Fibroblast of villous mesenchyme (primary cell): ENCODE results near the gene PTPRN2. TPM values are rescaled to one million over a fixed set of nuclear protein-coding genes. Genes with fewer than 3 reads are reported as not detected.
"Not testable (repeated sequence)": the region's sequence is repeated elsewhere in the genome, so short reads cannot be mapped to it uniquely, and the experiment has no call there.

ENCODE experiments used
- DNase-seq: peaks from one replicate; pipeline ENCODE4 v3.0.0-alpha.2; 2010; ENCODE audit warnings: low read depth
- H3K4me3 ChIP-seq: 2 replicates; pipeline ENCODE4 v1.5.1; 2011; ENCODE audit warnings: low read depth, mild to moderate bottlenecking, low read length
- CTCF ChIP-seq: IDR thresholded peaks from 2 replicates; pipeline ENCODE4 v1.5.1; 2012; ENCODE audit warnings: low read depth, mild to moderate bottlenecking, low read length; ENCODE audit not compliant: insufficient read depth
- total RNA-seq: library from RNA; depleted of rRNA; stranded (reverse); fragments of >200 nt; gene quantifications from 2 replicates; pipeline ENCODE4 v1.2.3, GENCODE V29; 2012

The PTPRN2 gene
- total RNA-seq = under 0.01 TPM in 1 of 2 replicates, not detected in the other

- TF ChIP-seq CTCF = no peak
- peak within 1 kb of the TSS; percentile 41 for H3K4me3 ChIP-seq
- peak; percentile 54 for DNase-seq
These were observed at the start of gene PTPRN2 for GRCh38 chr7:158587162-158588084. PTPRN2 (minus strand) TSS chr7:158587823.

DNA sequence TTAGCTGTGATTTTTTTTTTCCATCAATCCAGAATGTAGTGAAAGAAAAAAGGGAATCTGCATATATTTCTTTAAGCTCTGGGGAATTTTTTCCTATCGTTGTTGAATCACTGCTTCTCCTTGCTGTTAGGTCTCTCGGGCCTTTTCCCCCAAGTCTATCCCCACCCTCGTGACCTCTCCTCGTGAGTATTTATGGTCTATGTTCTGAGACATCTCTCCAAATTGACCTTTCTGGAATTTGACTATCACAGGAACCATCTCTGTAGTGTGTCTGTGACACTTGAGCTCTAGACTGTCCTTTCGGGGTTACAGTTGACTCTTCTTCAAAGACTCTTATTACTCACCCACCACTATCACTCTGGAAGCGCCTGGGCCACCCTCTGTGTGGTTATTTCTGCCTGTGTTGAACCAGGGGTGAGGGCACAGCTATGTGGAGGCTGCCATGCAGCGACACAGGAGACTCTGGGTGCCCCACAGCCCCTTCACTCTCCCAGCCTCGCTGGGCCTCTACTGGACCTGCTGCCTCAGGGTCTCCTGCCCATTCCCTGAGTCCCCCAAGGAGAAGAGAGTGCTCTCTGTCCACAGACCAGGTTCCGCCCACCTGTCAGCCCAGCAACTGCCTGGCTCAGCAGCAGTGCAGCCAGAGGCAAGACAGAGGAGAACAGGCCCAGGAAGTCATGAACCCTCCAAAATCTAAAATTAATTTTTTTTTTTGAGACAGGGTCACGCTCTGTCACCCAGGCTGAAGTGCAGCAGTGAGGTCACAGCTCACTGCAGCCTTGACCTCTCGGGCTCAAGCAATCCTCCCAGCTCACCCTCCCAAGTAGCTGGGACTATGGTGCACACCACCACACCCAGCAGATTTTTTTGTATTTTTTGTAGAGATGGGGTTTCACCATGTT lies 45.7 kb upstream of the PTPRN2 start:
- TF ChIP-seq CTCF = no peak
- no peak overlapping the region for H3K4me3 ChIP-seq
- DNase-seq = no peak

GRCh38 chr7:158631574-158632195 lies 44.1 kb upstream of the PTPRN2 start:
- TF ChIP-seq CTCF = no peak
- DNase-seq = no peak
- no peak overlapping the region for H3K4me3 ChIP-seq

GRCh38 chr7:158626289-158626688 lies 38.7 kb upstream of the PTPRN2 start:
- not testable (repeated sequence) for DNase-seq

GRCh38 chr7:158623241-158623640 lies 35.6 kb upstream of the PTPRN2 start:
- TF ChIP-seq CTCF = no peak
- H3K4me3 ChIP-seq = no peak overlapping the region
- no peak for DNase-seq

More at GRCh38 chr7:158626289-158626688, 38.7 kb upstream of the PTPRN2 start:
- H3K4me3 ChIP-seq = not testable (repeated sequence)

DNA sequence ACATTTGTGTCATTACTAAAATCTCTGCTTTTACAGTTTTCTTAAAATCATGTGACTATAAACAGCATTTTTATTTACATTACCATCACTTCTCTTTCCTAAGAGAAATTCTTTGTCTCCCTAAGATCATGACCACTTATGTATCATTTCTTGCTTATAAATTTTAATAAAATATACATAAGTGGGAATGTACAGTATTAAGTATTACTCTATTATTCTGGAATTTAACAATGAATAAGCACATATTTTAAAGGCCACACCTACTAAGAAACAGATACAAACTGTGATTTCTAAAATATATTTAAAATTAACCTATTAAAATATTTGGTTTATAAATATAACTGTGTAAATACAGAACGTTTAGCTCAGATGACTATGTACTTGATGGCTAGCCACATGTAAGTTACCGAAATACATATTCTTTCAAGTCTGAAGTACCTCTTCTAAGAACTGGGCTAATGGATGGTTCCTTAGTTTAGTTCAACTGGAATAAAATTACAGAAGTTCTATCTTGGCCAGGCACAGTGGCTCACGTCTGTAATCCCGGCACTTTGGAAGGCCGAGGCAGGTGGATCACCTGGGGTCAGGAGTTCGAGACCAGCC lies 33.3 kb upstream of the PTPRN2 start:
- H3K4me3 ChIP-seq = no peak overlapping the region
- DNase-seq = no peak
- TF ChIP-seq CTCF = no peak
